Middle frontal gyrus (tissue), 1 donor: ENCODE measurements around the gene FAM83F.

ENCODE experiments used
- DNase-seq: peaks from one replicate; pipeline ENCODE4 v3.0.0-alpha.2; 2015; ENCODE audit warnings: low spot score; ENCODE audit errors: extremely low spot score

The FAM83F gene

DNA sequence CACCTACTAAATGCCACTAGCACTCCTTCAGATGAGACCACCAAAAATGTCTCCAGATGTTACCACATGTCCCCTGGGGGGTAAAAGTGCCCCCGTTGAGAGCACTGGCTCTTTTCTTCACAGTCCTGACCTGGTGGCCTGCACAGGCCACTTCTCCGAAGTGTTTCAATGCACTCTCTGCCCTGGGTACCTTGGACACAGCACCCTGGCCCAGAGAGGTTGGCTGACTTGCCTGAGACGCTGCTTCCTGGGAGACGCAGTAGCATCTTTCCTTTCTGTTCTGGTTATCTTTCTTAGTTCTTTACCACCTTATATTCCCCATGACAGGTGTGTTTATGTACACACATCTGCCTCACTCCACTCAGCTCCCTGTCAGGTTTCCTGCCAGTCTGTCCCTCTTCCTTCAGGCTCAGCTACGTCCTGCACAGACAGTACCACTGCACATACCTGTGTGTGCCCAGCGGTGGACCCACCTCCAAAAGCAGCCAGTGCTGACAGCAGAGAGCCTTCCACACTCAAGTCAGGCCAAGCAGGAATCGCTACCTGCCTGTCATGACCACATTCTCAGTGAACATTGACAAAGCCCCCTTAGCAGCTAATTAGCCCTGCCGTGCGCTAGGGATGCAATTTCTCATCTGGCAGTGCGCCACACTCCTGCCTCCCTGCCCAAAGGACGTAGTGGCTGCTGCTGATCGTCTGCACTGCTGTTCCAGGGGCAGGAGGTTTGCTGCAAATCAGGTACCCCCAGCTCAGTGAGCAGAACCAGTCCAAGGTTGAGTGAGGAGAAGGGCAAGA is 39.0 kb downstream of the FAM83F start:
- DNase-seq = no peak

DNA sequence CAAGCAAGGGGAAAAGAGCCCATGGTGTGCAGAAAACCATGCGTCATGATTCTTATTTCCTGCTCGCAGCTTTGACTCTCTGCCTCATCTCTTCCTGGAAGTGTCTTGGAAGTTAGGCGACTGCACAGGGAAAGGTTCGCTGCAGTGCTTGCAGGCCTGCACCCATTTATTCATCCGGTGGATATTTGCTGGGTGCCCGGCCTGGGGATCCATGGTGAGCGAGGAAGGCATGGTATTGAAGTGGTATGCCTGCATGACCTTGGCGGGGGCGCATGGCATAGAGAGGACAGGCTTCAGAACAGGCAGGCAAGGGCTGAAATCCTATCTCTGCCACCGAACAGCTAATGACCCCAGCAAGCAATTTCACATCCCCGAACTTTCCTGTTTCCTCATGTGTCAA is 40.6 kb downstream of the FAM83F start:
- DNase-seq = no peak

DNA sequence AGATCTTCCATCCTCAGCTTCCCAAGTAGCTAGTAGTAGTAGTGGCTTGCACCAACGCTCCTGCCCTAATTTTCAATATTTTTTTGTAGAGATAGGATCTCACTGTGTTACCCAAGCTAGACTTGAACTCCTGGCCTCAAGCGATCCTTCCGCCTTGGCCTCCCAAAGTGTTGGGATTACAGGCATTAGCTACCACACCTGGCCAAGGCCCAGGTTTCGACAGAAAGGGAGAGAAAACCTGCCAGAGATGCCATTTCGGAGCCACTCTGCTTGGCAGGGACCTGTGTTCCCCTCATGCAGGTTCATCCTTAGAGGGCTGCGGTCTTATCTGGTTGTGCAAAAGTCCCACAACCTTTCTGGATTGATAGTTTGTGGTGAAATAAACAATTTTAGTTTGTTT is 41.4 kb downstream of the FAM83F start:
- no peak for DNase-seq

- peak; percentile 64 for DNase-seq
Observed at GRCh38 chr22:40036591-40037225, 42.0 kb downstream of the FAM83F start.

GRCh38 chr22:40037320-40037719 is 42.6 kb downstream of the FAM83F start:
- no peak for DNase-seq

DNA sequence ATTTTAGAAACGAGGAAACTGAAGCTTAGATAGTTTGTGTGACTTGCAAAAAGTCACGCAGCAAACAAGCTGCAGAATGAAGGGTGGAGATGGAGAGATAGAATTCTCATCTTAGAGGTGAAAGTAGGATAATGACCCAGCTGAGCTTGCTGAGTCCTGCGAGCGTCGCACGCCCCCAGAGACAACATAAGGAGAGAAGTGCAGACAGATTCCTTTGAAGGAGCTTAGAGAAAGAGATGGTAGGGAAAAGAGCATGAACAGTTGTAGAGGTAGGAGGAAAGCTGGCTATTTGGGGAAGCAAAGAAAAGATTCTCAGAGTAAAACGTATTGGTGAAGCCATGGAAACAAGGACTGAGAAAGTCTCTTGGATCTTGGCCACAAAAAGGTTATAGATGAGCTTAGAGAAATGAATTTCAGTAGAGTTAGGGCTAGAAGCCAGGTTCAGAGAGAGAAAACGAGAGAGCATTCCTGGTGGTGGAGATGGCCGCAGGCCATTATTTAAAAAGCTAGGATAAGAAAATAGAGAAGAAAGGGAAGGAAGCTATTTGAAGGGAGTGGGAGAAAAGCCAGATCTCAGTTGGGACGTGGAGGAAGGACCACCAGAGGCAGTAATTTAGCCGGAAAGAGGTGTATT is 44.8 kb downstream of the FAM83F start:
- no peak for DNase-seq

GRCh38 chr22:40040927-40041326 is 46.2 kb downstream of the FAM83F start:
- peak; percentile 49 for DNase-seq

GRCh38 chr22:40041366-40042137 is 46.8 kb downstream of the FAM83F start:
- no peak for DNase-seq

GRCh38 chr22:40042312-40042711 is 47.6 kb downstream of the FAM83F start:
- DNase-seq = no peak

- no peak for DNase-seq
Observed at GRCh38 chr22:40043081-40043480, 48.3 kb downstream of the FAM83F start.

- DNase-seq = no peak
Observed at GRCh38 chr22:40043793-40044101, 49.0 kb downstream of the FAM83F start.

- DNase-seq = peak; percentile 98
Observed at GRCh38 chr22:40044102-40044869, 49.5 kb downstream of the FAM83F start.

DNA sequence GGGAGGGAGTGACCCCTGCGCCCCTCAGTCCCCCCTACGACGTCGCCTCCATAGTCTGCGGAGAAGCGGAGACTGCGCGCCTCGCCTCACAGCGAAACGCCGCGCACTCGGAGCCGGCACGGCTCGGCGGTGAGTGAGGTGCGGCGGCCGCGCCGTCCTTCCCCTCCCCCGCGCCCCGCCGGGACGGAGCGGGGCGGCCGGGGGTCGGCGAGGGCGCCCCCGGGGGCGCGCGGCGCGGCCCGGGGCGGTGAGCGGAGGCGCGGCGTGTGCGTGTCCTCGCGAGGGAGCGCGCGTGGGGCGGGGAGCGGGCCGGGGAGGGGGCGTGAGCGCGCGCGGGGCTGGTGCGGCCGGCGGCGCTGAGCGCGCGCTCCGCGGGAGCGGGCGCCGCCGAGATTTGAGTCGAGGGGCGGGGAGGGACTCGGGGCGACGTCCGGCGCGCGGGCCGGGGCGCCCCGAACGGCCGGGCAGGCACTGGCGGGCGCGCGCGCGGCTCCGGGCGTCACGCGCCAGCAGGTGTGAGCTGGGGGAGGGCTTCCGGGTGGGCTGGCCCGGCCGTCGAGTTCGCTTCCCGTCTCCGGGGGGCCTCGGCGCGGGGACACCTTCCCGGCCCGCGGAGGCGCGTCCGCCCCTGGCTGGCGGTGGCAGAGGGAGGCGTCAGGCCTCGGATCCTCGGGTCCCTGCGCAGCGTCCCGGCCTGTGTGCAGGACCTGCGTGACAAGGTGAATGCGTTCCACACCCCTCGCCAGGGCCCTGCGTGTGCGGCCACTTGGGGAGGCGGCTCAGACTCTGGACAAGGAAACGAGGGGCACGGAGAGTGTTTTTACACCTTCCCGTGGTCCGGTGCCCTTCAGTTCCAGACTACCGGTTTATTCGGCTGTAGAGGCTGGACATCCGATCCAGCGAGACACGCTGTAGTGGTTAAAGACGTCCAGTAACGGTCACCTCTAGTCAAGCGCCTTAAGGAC is 50.4 kb downstream of the FAM83F start:
- DNase-seq = no peak

DNA sequence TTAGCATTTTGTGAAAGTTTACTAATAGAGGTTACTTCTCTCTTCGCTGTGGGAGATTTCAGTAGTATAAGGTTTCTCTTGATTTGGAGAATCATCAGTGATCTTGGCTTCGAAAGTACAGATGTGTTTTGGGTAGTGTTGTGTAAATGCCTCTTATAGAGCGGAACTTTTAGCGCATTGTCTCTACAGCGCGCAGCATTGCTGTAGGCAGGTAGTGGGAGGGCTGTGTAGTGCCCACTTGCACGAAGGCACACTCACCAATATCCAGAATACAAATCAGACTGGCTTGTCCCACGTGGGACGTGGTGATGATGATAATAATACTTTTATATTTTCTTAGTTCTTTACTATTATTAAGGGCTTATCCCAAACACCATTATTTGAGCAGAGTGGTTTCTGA is 51.4 kb downstream of the FAM83F start:
- DNase-seq = no peak

GRCh38 chr22:40050258-40050657 is 55.5 kb downstream of the FAM83F start:
- no peak for DNase-seq

- DNase-seq = no peak
Observed at GRCh38 chr22:40051322-40051721, 56.6 kb downstream of the FAM83F start.

DNA sequence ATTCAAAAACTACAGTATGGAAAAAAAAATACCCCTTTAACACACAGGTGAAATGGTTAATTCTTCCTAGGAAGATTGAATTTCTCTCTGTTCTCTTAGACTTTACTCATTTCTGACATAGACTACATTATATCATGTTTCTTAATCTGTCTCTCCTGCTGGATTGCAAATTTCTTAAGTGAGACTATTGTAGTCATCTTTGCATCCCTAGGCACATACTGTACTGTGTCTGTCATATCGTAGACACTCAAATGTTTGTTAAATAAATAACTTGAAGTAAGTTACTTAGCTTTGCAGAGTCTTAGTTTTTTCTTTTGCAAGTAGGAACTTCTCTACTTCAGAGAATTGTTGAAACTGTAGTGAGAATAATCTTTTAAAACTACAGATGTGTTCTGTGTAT is 58.7 kb downstream of the FAM83F start:
- DNase-seq = no peak

GRCh38 chr22:40054486-40054885 is 59.7 kb downstream of the FAM83F start:
- DNase-seq = no peak

DNA sequence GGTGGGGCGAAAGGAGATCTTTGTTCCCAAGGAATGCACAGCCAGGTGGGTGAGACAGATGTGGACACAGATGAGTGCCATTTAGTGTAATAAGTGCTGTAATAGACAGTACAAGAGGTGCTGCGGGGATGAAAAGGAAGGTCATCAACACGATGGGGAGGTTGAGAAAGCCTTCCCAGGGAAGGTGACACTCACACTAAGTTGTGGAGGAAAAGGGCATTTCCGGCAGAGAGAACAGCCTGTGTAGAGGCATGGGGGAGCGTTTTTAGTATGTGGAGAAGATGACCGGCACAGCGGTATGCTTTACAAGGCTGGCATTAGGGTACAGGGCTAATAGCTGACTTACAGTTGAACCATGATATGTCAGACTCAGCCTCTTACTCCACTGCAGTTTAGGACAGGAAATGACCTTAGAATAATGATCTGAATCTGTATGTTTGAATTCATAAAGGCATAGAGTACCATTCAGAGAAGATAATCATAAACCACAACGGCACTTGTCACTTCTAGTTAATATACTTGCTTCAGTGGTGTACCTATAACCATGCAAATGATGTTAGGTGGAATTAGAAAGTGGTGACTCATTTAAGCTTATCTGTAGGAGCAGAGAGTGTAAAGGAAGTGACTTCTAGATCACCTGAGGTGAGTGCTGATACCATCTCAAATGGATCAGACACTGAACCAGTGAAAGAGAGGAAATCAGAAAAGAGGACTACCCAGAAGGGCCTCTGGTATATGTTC is 60.6 kb downstream of the FAM83F start:
- no peak for DNase-seq
